Cardiac muscle cell (in vitro differentiated cells and primary cell): ENCODE data around the gene FAM117A. TPM values are rescaled to one million over a fixed set of nuclear protein-coding genes. Genes with fewer than 3 reads are reported as not detected.
"Not testable (repeated sequence)": the region's sequence is repeated elsewhere in the genome, so short reads cannot be mapped to it uniquely, and the experiment has no call there.

Source experiments
- DNase-seq, 2 donors: peaks; one replicate each; pipeline versions ENCODE4 v3.0.0 to v3.0.0-alpha.2; 2010 to 2017; ENCODE audit warnings: low read depth in 1 of 2, low spot score in 1 of 2
- H3K27ac ChIP-seq: fragments of 200-600 bp; sonication (generic); 2 replicates; pipeline ENCODE4 v1.5.1; 2016
- H3K27me3 ChIP-seq: fragments of 200-600 bp; sonication (generic); 2 replicates; pipeline ENCODE4 v1.6.0; 2016; ENCODE audit warnings: control low read depth
- H3K36me3 ChIP-seq: fragments of 200-600 bp; sonication (generic); 2 replicates; pipeline ENCODE4 v1.5.1; 2016; ENCODE audit warnings: control low read depth
- H3K4me1 ChIP-seq: fragments of 200-600 bp; sonication (generic); 2 replicates; pipeline ENCODE4 v1.8.1; 2017; ENCODE audit warnings: low read depth, mild to moderate bottlenecking, mixed run types
- H3K4me3 ChIP-seq: fragments of 200-600 bp; sonication (generic); 2 replicates; pipeline ENCODE4 v1.5.1; 2016; ENCODE audit warnings: mild to moderate bottlenecking
- H3K9me3 ChIP-seq: fragments of 200-600 bp; sonication (generic); 2 replicates; pipeline ENCODE4 v1.5.1; 2017; ENCODE audit warnings: low read depth, mild to moderate bottlenecking, control low read depth
- CTCF ChIP-seq: IDR thresholded peaks from 2 replicates; pipeline ENCODE4 v1.5.1; 2012; ENCODE audit warnings: low read depth, mild to moderate bottlenecking, low read length
- polyA plus RNA-seq: library from polyadenylated mRNA; unstranded; fragments of >200 nt; fragmentation: Nextera tagmentation; extraction: Ambion mirVana; gene quantifications from 2 replicates; pipeline ENCODE4 v1.2.1, GENCODE V29; 2016
- total RNA-seq: library from RNA; depleted of rRNA; stranded (reverse); fragments of >200 nt; gene quantifications from 2 replicates; pipeline ENCODE4 v1.2.3, GENCODE V29; 2016

FAM117A gene
- total and polyA plus RNA-seq, 2 experiments from 2014 or later = 21.8 to 30.9 TPM

- H3K36me3 ChIP-seq = no peaks in the 10 kb centered on the region
- no peak for TF ChIP-seq CTCF
- H3K27ac ChIP-seq = peak overlapping the region; percentile 98
- peak; percentile 96 to 97 for DNase-seq
- H3K4me1 ChIP-seq = peaks cover 30% of the 10 kb centered on the region
- no peaks in the 10 kb centered on the region for H3K27me3 ChIP-seq
- H3K4me3 ChIP-seq = peak overlapping the region; percentile 64
- no peaks in the 10 kb centered on the region for H3K9me3 ChIP-seq
These were observed 86.6 kb downstream of the FAM117A start for GRCh38 chr17:49677134-49677932.

GRCh38 chr17:49676276-49676868 lies 87.6 kb downstream of the FAM117A start:
- Histone ChIP-seq H3K4me1 (peaks cover 30% of the 10 kb centered on the region), H3K9me3 (no peaks in the 10 kb centered on the region), H3K4me3 (peak overlapping the region; percentile 64), H3K27ac (peak overlapping the region; percentile 98), H3K27me3 (no peaks in the 10 kb centered on the region), H3K36me3 (no peaks in the 10 kb centered on the region)
- TF ChIP-seq CTCF = no peak
- DNase-seq = peak in 1 of 2 donors; percentile 48

- DNase-seq = no peak
- H3K27ac ChIP-seq = no peak overlapping the region
- H3K4me1 ChIP-seq = peaks cover 37% of the 10 kb centered on the region
- H3K4me3 ChIP-seq = no peak overlapping the region
- H3K9me3 ChIP-seq = no peaks in the 10 kb centered on the region
- no peaks in the 10 kb centered on the region for H3K36me3 ChIP-seq
- no peaks in the 10 kb centered on the region for H3K27me3 ChIP-seq
- no peak for TF ChIP-seq CTCF
These were observed 89.4 kb downstream of the FAM117A start for GRCh38 chr17:49674507-49674906.

GRCh38 chr17:49673679-49674078 lies 90.3 kb downstream of the FAM117A start:
- not testable (repeated sequence) for H3K27ac ChIP-seq, H3K9me3 ChIP-seq, H3K36me3 ChIP-seq, DNase-seq, H3K27me3 ChIP-seq, H3K4me3 ChIP-seq
- peaks cover 37% of the 10 kb centered on the region for H3K4me1 ChIP-seq

GRCh38 chr17:49670641-49671040 lies 93.3 kb downstream of the FAM117A start:
- DNase-seq = no peak
- peaks cover 5% of the 10 kb centered on the region for H3K36me3 ChIP-seq

More at GRCh38 chr17:49670641-49671040, 93.3 kb downstream of the FAM117A start:
- H3K9me3 ChIP-seq = no peaks in the 10 kb centered on the region
- no peak for TF ChIP-seq CTCF
- no peak overlapping the region for H3K4me3 ChIP-seq
- no peaks in the 10 kb centered on the region for H3K27me3 ChIP-seq
- H3K27ac ChIP-seq = no peak overlapping the region
- peaks cover 24% of the 10 kb centered on the region for H3K4me1 ChIP-seq
